HCT116 (cell line): Measurements from ENCODE around the gene KDM5A. TPM values are rescaled to one million over a fixed set of nuclear protein-coding genes. Genes with fewer than 3 reads are reported as not detected.

ENCODE experiments used
- ATAC-seq: fragments of 200-7000 bp; cut with Tn5 transposase; 2 replicates; pipeline ENCODE4 v1.9.1; 2020; ENCODE audit warnings: mild to moderate bottlenecking, moderate library complexity
- BruUV-seq: library from RNA; stranded (reverse); fragments of 400-500 nt; replicated peaks from 2 replicates; lab custom pipeline; 2021; lab: Mats Ljungman, UMichigan
- CTCF ChIA-PET: fragments of 300-600 bp; sonication (Branson Sonifier 250); formaldehyde crosslinking; loops from one replicate; lab custom pipeline; 2021; ENCODE audit warnings: antibody characterized with exemption; lab: Charles Lee
- POLR2A ChIA-PET: fragments of 300-600, 350-600 bp; sonication (Branson Sonifier 250); formaldehyde crosslinking; loops from one replicate; lab custom pipeline; 2021; ENCODE audit warnings: antibody characterized with exemption; lab: Charles Lee
- RAD21 ChIA-PET, 2 experiments: fragments of 300-600 bp; sonication (Branson Sonifier 250); formaldehyde crosslinking; loops; one replicate each; lab custom pipeline; 2023; ENCODE audit warnings: low total read pairs in 2 of 2; ENCODE audit not compliant: uncharacterized antibody in 2 of 2, unreplicated experiment in 2 of 2, low non-redundant PET in 1 of 2; lab: Charles Lee
- DNase-seq: peaks from one replicate; pipeline ENCODE4 v3.0.0-alpha.2; 2010; ENCODE audit warnings: low read depth, low spot score
- H2AFZ ChIP-seq: fragments of 200-600 bp; shearing (Covaris generic), sonication (generic); 2 replicates; pipeline ENCODE4 v1.6.1; 2017; ENCODE audit warnings: low read depth, mixed run types, mixed read lengths, antibody characterized with exemption, low read length; ENCODE audit not compliant: poor library complexity, severe bottlenecking
- H3K27ac ChIP-seq: 2 replicates; pipeline ENCODE4 v1.5.1; 2012; ENCODE audit warnings: low read depth, low read length
- H3K27me3 ChIP-seq: fragments of 200-600 bp; sonication (generic); 2 replicates; pipeline ENCODE4 v1.6.1; 2016; ENCODE audit warnings: mixed run types, low read length, mixed read lengths; ENCODE audit not compliant: insufficient read depth
- H3K36me3 ChIP-seq, 2 experiments: fragments of 200-500 bp in 1 of 2; fragments of 200-600 bp in 1 of 2; sonication (Bioruptor generic) in 1 of 2; sonication (generic) in 1 of 2; 2 replicates each; pipeline versions ENCODE4 v1.5.1 to v1.6.1; 2014 to 2016; ENCODE audit warnings: low read length in 2 of 2, inconsistent platforms in 1 of 2, mixed read lengths in 1 of 2, mixed run types in 1 of 2; ENCODE audit not compliant: insufficient read depth in 2 of 2, control insufficient read depth in 1 of 2
- H3K4me1 ChIP-seq, 2 experiments: fragments of 200-600 bp in 1 of 2; sonication (generic) in 1 of 2; 2 replicates each; pipeline versions ENCODE4 v1.5.1 to v1.6.1; 2012 to 2017; ENCODE audit warnings: low read length in 2 of 2, inconsistent platforms in 1 of 2, mild to moderate bottlenecking in 1 of 2, mixed read lengths in 1 of 2, mixed run types in 1 of 2, moderate library complexity in 1 of 2; ENCODE audit not compliant: insufficient read depth in 2 of 2, control insufficient read depth in 1 of 2
- H3K4me2 ChIP-seq: fragments of 200-600 bp; sonication (generic); 2 replicates; pipeline ENCODE4 v1.6.1; 2017; ENCODE audit warnings: mixed run types, low read length, mixed read lengths
- H3K4me3 ChIP-seq, 2 experiments: fragments of 200-600 bp in 1 of 2; sonication (generic) in 1 of 2; replicated peaks in 1 of 2; 2 replicates each; pipeline ENCODE4 v1.5.1; 2011 to 2016; ENCODE audit warnings: low read length in 2 of 2, control low read depth in 1 of 2, low read depth in 1 of 2, mild to moderate bottlenecking in 1 of 2, mixed read lengths in 1 of 2, mixed run types in 1 of 2
- H3K79me2 ChIP-seq: fragments of 200-600 bp; sonication (generic); 2 replicates; pipeline ENCODE4 v1.6.1; 2017; ENCODE audit warnings: mild to moderate bottlenecking, mixed run types, low read length, moderate library complexity, mixed read lengths; ENCODE audit not compliant: insufficient read depth
- H3K9ac ChIP-seq: fragments of 200-600 bp; sonication (generic); 2 replicates; pipeline ENCODE4 v1.6.1; 2016; ENCODE audit warnings: low read length, mixed read lengths
- H3K9me2 ChIP-seq: fragments of 200-600 bp; sonication (generic), shearing (Covaris generic); 2 replicates; pipeline ENCODE4 v1.6.1; 2017; ENCODE audit warnings: mixed run types, mild to moderate bottlenecking, moderate library complexity; ENCODE audit not compliant: insufficient read depth
- H3K9me3 ChIP-seq, 2 experiments: fragments of 200-500 bp in 1 of 2; fragments of 200-600 bp in 1 of 2; sonication (Bioruptor generic) in 1 of 2; sonication (generic) in 1 of 2; 2 replicates each; pipeline ENCODE4 v1.6.1; 2014 to 2017; ENCODE audit warnings: low read length in 2 of 2, mixed read lengths in 2 of 2, inconsistent platforms in 1 of 2, low read depth in 1 of 2, mild to moderate bottlenecking in 1 of 2, mixed run types in 1 of 2, moderate library complexity in 1 of 2; ENCODE audit not compliant: control insufficient read depth in 1 of 2, insufficient read depth in 1 of 2
- H4K20me1 ChIP-seq: fragments of 200-600 bp; sonication (generic), shearing (Covaris generic); 2 replicates; pipeline ENCODE4 v1.6.1; 2017; ENCODE audit warnings: mixed run types, mild to moderate bottlenecking, moderate library complexity; ENCODE audit not compliant: insufficient read depth
- CEBPB ChIP-seq: IDR thresholded peaks from 2 replicates; pipeline ENCODE4 v1.6.1; 2012; ENCODE audit warnings: low read depth
- EGR1 ChIP-seq: IDR thresholded peaks from 2 replicates; pipeline ENCODE4 v1.6.1; 2012; ENCODE audit warnings: low read depth
- ELF1 ChIP-seq: IDR thresholded peaks from 2 replicates; pipeline ENCODE4 v1.6.1; 2012; ENCODE audit warnings: low read depth, borderline replicate concordance
- FOSL1 ChIP-seq: IDR thresholded peaks from 2 replicates; pipeline ENCODE4 v1.6.1; 2012; ENCODE audit warnings: low read depth
- POLR2A ChIP-seq: IDR thresholded peaks from 2 replicates; pipeline ENCODE4 v1.7.0; 2011; ENCODE audit warnings: borderline replicate concordance; ENCODE audit not compliant: insufficient read depth, insufficient read length; ENCODE audit errors: extremely low read depth
- POLR2AphosphoS5 ChIP-seq: IDR thresholded peaks from 2 replicates; pipeline ENCODE4 v1.6.1; 2011; ENCODE audit warnings: mild to moderate bottlenecking, low read depth, low read length, moderate library complexity
- RAD21 ChIP-seq: IDR thresholded peaks from 2 replicates; pipeline ENCODE4 v1.6.1; 2012; ENCODE audit warnings: low read depth, mild to moderate bottlenecking
- SP1 ChIP-seq: IDR thresholded peaks from 2 replicates; pipeline ENCODE4 v1.6.1; 2012; ENCODE audit warnings: low read depth
- YY1 ChIP-seq: IDR thresholded peaks from 2 replicates; pipeline ENCODE4 v1.6.1; 2011; ENCODE audit warnings: low read length, low read depth, moderate library complexity, mild to moderate bottlenecking; ENCODE audit not compliant: insufficient replicate concordance; ENCODE audit errors: extremely low read depth
- ZFX ChIP-seq: fragments of 450-650 bp; IDR thresholded peaks from 2 replicates; pipeline ENCODE4 v1.6.1; 2017
- intact Hi-C: fragments of 100-400 bp; cut with micrococcal nuclease; formaldehyde crosslinking; loops from 2 replicates; pipeline ENCODE4 v1.10.0; 2022
- total RNA-seq: library from RNA; stranded (reverse); gene quantifications from one replicate; pipeline ENCODE4 v1.2.1, GENCODE V29; 2021; ENCODE audit not compliant: unreplicated experiment
- TF ChIP-seq, protein P1 (sequence below): IDR thresholded peaks from 2 replicates; pipeline ENCODE4 v1.6.1; 2011; ENCODE audit warnings: mild to moderate bottlenecking, low read length, moderate library complexity; ENCODE audit not compliant: insufficient replicate concordance; ENCODE audit errors: extremely low read depth
- TF ChIP-seq, protein P2 (sequence below): IDR thresholded peaks from 2 replicates; pipeline ENCODE4 v1.6.1; 2012
- TF ChIP-seq, protein P3 (sequence below), 3 experiments: fragments of 200-600 bp in 1 of 3; sonication (generic) in 1 of 3; IDR thresholded peaks in 2 of 3; conservative IDR thresholded peaks in 1 of 3; 2 replicates each; pipeline ENCODE4 v1.5.1; 2012 to 2017; ENCODE audit warnings: low read depth in 2 of 3, low read length in 2 of 3, antibody characterized with exemption in 1 of 3, borderline replicate concordance in 1 of 3, control low read depth in 1 of 3, mild to moderate bottlenecking in 1 of 3, mixed read lengths in 1 of 3, mixed run types in 1 of 3, moderate library complexity in 1 of 3; ENCODE audit not compliant: insufficient read depth in 1 of 3
- TF ChIP-seq, protein P4 (sequence below): IDR thresholded peaks from 2 replicates; pipeline ENCODE4 v1.6.1; 2012; ENCODE audit warnings: low read depth
- TF ChIP-seq, protein P5 (sequence below): IDR thresholded peaks from 2 replicates; pipeline ENCODE4 v1.6.1; 2012

The KDM5A gene
- total RNA-seq, 1 experiment from 2014 or later = 49.0 TPM

DNA sequence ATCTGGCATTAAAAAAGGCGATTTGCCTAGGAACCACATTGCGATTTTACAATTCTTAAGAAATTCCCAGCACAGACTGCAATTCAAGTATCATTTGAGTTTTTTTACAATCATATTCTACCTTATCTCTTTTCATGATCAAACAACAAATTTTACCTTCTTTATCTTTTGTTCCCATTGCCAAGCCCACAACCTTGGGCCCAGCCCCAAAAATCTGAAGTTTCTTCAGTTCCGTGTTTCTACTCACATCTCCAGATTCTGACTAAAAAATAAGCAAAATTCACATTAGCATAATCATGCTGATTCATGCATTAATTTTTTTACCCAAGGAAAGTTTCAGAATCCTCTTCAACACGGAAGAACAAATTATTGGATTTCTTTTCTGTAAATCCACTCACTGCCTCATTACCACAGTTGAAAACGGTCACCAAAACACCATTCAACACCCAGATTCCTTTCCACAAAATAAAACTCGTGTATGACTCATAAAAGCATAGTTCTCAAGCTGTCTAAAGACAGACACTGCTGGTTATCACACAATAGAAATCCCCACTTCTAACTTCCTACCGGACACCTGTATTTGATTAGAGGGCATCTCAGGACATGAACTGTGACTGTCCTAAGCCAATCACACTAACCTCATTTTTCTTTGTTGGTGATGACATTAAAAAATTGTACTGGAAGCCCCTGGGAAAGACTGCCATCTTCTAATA lies 32.7 kb downstream of the KDM5A start:
- POLR2A ChIA-PET = no interaction called here

More for the DNA sequence above, 32.7 kb downstream of the KDM5A start:
- DNase-seq (no peak), ATAC-seq (no peak)
- H3K27me3 ChIP-seq = no peaks in the 10 kb centered on the region
- H3K4me3 ChIP-seq = no peak overlapping the region
- H3K36me3 ChIP-seq = peaks cover 19 to 30% of the 10 kb centered on the region in 2 experiments; a peak in 3 of 4 replicates
- H2AFZ ChIP-seq = no peak overlapping the region
- RAD21 ChIA-PET = no interaction called here
- BruUV-seq = no TSS peak
- H3K9ac ChIP-seq = no peak overlapping the region
- intact Hi-C loops = no loop called here
- H3K9me3 ChIP-seq = no peaks in the 10 kb centered on the region
- CTCF ChIA-PET = no interaction called here
- H3K4me1 ChIP-seq = peaks cover 25 to 35% of the 10 kb centered on the region in 2 experiments
- H4K20me1 ChIP-seq = no peaks in the 10 kb centered on the region
- no peaks in the 10 kb centered on the region; the same call in 1 of the 2 replicates for H3K79me2 ChIP-seq
- H3K4me2 ChIP-seq = no peak overlapping the region
- H3K27ac ChIP-seq = no peak overlapping the region
- H3K9me2 ChIP-seq = no peaks in the 10 kb centered on the region
- TF ChIP-seq ZFX (no peak), CEBPB (no peak), FOSL1 (no peak), ELF1 (no peak), POLR2AphosphoS5 (no peak), POLR2A (no peak), RAD21 (no peak), EGR1 (no peak), SP1 (no peak), YY1 (no peak)
- TF ChIP-seq, protein P1, sequence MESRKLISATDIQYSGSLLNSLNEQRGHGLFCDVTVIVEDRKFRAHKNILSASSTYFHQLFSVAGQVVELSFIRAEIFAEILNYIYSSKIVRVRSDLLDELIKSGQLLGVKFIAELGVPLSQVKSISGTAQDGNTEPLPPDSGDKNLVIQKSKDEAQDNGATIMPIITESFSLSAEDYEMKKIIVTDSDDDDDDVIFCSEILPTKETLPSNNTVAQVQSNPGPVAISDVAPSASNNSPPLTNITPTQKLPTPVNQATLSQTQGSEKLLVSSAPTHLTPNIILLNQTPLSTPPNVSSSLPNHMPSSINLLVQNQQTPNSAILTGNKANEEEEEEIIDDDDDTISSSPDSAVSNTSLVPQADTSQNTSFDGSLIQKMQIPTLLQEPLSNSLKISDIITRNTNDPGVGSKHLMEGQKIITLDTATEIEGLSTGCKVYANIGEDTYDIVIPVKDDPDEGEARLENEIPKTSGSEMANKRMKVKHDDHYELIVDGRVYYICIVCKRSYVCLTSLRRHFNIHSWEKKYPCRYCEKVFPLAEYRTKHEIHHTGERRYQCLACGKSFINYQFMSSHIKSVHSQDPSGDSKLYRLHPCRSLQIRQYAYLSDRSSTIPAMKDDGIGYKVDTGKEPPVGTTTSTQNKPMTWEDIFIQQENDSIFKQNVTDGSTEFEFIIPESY = no peak
- TF ChIP-seq, protein P2, sequence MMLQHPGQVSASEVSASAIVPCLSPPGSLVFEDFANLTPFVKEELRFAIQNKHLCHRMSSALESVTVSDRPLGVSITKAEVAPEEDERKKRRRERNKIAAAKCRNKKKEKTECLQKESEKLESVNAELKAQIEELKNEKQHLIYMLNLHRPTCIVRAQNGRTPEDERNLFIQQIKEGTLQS = no peak
- TF ChIP-seq, protein P3, sequence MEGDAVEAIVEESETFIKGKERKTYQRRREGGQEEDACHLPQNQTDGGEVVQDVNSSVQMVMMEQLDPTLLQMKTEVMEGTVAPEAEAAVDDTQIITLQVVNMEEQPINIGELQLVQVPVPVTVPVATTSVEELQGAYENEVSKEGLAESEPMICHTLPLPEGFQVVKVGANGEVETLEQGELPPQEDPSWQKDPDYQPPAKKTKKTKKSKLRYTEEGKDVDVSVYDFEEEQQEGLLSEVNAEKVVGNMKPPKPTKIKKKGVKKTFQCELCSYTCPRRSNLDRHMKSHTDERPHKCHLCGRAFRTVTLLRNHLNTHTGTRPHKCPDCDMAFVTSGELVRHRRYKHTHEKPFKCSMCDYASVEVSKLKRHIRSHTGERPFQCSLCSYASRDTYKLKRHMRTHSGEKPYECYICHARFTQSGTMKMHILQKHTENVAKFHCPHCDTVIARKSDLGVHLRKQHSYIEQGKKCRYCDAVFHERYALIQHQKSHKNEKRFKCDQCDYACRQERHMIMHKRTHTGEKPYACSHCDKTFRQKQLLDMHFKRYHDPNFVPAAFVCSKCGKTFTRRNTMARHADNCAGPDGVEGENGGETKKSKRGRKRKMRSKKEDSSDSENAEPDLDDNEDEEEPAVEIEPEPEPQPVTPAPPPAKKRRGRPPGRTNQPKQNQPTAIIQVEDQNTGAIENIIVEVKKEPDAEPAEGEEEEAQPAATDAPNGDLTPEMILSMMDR (IDR thresholded peaks at IDR 0.05 in 2 of 3, conservative IDR thresholded peaks at IDR 0.05 in 1 of 3; ENCODE audit: borderline replicate concordance in 1 of 3, insufficient read depth in 1 of 3, low read depth in 2 of 3, low read length in 2 of 3) = no peak
- TF ChIP-seq, protein P4, sequence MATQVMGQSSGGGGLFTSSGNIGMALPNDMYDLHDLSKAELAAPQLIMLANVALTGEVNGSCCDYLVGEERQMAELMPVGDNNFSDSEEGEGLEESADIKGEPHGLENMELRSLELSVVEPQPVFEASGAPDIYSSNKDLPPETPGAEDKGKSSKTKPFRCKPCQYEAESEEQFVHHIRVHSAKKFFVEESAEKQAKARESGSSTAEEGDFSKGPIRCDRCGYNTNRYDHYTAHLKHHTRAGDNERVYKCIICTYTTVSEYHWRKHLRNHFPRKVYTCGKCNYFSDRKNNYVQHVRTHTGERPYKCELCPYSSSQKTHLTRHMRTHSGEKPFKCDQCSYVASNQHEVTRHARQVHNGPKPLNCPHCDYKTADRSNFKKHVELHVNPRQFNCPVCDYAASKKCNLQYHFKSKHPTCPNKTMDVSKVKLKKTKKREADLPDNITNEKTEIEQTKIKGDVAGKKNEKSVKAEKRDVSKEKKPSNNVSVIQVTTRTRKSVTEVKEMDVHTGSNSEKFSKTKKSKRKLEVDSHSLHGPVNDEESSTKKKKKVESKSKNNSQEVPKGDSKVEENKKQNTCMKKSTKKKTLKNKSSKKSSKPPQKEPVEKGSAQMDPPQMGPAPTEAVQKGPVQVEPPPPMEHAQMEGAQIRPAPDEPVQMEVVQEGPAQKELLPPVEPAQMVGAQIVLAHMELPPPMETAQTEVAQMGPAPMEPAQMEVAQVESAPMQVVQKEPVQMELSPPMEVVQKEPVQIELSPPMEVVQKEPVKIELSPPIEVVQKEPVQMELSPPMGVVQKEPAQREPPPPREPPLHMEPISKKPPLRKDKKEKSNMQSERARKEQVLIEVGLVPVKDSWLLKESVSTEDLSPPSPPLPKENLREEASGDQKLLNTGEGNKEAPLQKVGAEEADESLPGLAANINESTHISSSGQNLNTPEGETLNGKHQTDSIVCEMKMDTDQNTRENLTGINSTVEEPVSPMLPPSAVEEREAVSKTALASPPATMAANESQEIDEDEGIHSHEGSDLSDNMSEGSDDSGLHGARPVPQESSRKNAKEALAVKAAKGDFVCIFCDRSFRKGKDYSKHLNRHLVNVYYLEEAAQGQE = no peak
- TF ChIP-seq, protein P5, sequence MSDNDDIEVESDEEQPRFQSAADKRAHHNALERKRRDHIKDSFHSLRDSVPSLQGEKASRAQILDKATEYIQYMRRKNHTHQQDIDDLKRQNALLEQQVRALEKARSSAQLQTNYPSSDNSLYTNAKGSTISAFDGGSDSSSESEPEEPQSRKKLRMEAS = no peak
